Spleen (tissue), 11 donors: ENCODE data around the gene KHK. TPM values are rescaled to one million over a fixed set of nuclear protein-coding genes. Genes with fewer than 3 reads are reported as not detected.

Experiments used
- DNase-seq: peaks from one replicate; pipeline ENCODE4 v3.0.0-alpha.2; 2020
- H3K27ac ChIP-seq, 8 donors: fragments of 200-600 bp; sonication (generic) in 7 of 8; 1 replicate in 4 of 8; 2 replicates in 4 of 8; pipeline versions ENCODE4 v1.5.0 to v1.8.0; 2016 to 2021; ENCODE audit warnings: inconsistent platforms in 4 of 8, mild to moderate bottlenecking in 4 of 8, moderate library complexity in 1 of 8
- H3K27me3 ChIP-seq, 7 donors: fragments of 200-600 bp; sonication (generic) in 6 of 7; replicated peaks in 1 of 7; 1 replicate in 4 of 7; 2 replicates in 3 of 7; pipeline versions ENCODE4 v1.5.0 to v1.8.0; 2016 to 2021; ENCODE audit warnings: inconsistent platforms in 3 of 7, mild to moderate bottlenecking in 1 of 7
- H3K36me3 ChIP-seq, 6 donors: fragments of 200-600 bp; sonication (generic) in 5 of 6; 1 replicate in 4 of 6; 2 replicates in 2 of 6; pipeline versions ENCODE4 v1.5.0 to v1.8.0; 2016 to 2021; ENCODE audit warnings: inconsistent platforms in 2 of 6
- H3K4me1 ChIP-seq, 6 donors: fragments of 200-600 bp; sonication (generic) in 5 of 6; 1 replicate in 3 of 6; 2 replicates in 3 of 6; pipeline versions ENCODE4 v1.5.0 to v1.8.0; 2016 to 2021; ENCODE audit warnings: inconsistent platforms in 3 of 6
- H3K4me3 ChIP-seq, 8 donors: fragments of 200-600 bp; sonication (generic) in 7 of 8; 1 replicate in 4 of 8; 2 replicates in 4 of 8; pipeline versions ENCODE4 v1.5.0 to v1.8.0; 2016 to 2021; ENCODE audit warnings: inconsistent platforms in 4 of 8, mild to moderate bottlenecking in 4 of 8, moderate library complexity in 2 of 8
- H3K9me3 ChIP-seq, 8 donors: fragments of 200-600 bp; sonication (generic) in 7 of 8; 1 replicate in 4 of 8; 2 replicates in 4 of 8; pipeline versions ENCODE4 v1.5.0 to v1.8.0; 2016 to 2021; ENCODE audit warnings: inconsistent platforms in 4 of 8
- CTCF ChIP-seq, 11 experiments: fragments of 200-600 bp in 7 of 11; fragments of 450-650 bp in 4 of 11; sonication (generic) in 4 of 11; IDR thresholded peaks in 8 of 11; conservative IDR thresholded peaks in 3 of 11; 1 replicate in 7 of 11; 2 replicates in 4 of 11; pipeline versions ENCODE4 v1.4.0 to v1.8.0; 2016 to 2021; ENCODE audit warnings: antibody characterized with exemption in 11 of 11, inconsistent platforms in 4 of 11, mild to moderate bottlenecking in 1 of 11
- POLR2A ChIP-seq, 3 donors: fragments of 450-650 bp; IDR thresholded peaks; one replicate each; pipeline ENCODE4 v1.5.1; 2017; ENCODE audit warnings: antibody characterized with exemption in 3 of 3, mild to moderate bottlenecking in 1 of 3
- POLR2AphosphoS5 ChIP-seq, 3 donors: sonication (generic); formaldehyde crosslinking; IDR thresholded peaks; one replicate each; pipeline ENCODE4 v1.5.1; 2017; ENCODE audit warnings: antibody characterized with exemption in 3 of 3
- WGBS, 5 donors: extraction: QIAGEN DNeasy Blood & Tissue Kit in 3 of 5; methylation state at CpG; one replicate each; pipeline versions ENCODE4 v1.1.5 to v1.1.7; 2013 to 2018; 5-methylcytosine and 5-hydroxymethylcytosine counted together
- intact Hi-C: fragments of 100-400 bp; cut with DNase I; formaldehyde crosslinking; loops from one replicate; pipeline ENCODE4 v1.15.0; 2023; ENCODE audit warnings: low total_unique reads
- polyA plus RNA-seq, 3 donors: library from polyadenylated mRNA; stranded (reverse); fragments of 200-250 nt; gene quantifications; one replicate each; pipeline ENCODE4 v1.2.1, GENCODE V29; 2013
- total RNA-seq, 7 donors: library from RNA; depleted of rRNA in 3 of 7; stranded (reverse); fragments of >200 nt in 3 of 7; fragmentation: NEBNext Ultra II Directional in 4 of 7; extraction: Animal tissue kit (Norgen Biotek cat#: 25700) in 4 of 7; gene quantifications; one replicate each; pipeline versions ENCODE4 v1.1.0 to v1.2.1, GENCODE V29; 2016 to 2021
- donor health status: healthy with polysubstance abuse.
- donor health status: DM: no; HTN: no; CAD: no; lungs with moderate emphysema.
- donor health status: DM: no; HTN: no; CAD: no.
- donor health status: Bipolar disorder and iron deficiency.
- donor health status: healthy.
- donor health status: DM: no; HTN: no; CAD: no.
- donor health status: DM: yes; HTN: yes; CAD: no.

KHK gene
- total and polyA plus RNA-seq, 10 donors = 3.3 to 8.3 (median 4.0) TPM

- Histone ChIP-seq H3K27ac (peak overlapping the region; percentile 10 to 80 (median 74)), H3K4me1 (peaks cover 0 to 34% (median 24%) of the 10 kb centered on the region in 6 donors), H3K27me3 (no peaks in the 10 kb centered on the region), H3K4me3 (peak overlapping the region in 1 of 8 donors; percentile 25), H3K9me3 (no peaks in the 10 kb centered on the region), H3K36me3 (peaks cover under 1 to 64% (median 42%) of the 10 kb centered on the region in 6 donors)
- TF ChIP-seq POLR2A (IDR thresholded peaks at IDR 0.05) = no peak
- no peak for TF ChIP-seq CTCF (IDR thresholded peaks at IDR 0.05 in 8 of 11, conservative IDR thresholded peaks at IDR 0.05 in 3 of 11)
- peak in 2 of 3 donors; percentile 16 to 66 for TF ChIP-seq POLR2AphosphoS5 (IDR thresholded peaks at IDR 0.05)
- intact Hi-C loops = no loop called here
- peak; percentile 64 for DNase-seq
- WGBS, 5 donors = 52 to 71% (median 63%) methylated on average over 10 of the region's 10 CpGs
Measured at GRCh38 chr2:27042159-27042661, 44.4 kb upstream of the KHK start.

GRCh38 chr2:27042985-27043634 lies 43.5 kb upstream of the KHK start:
- peak overlapping the region in 7 of 8 donors; percentile 65 to 80 (median 75) for H3K27ac ChIP-seq
- H3K27me3 ChIP-seq = no peaks in the 10 kb centered on the region
- peak; percentile 19 for DNase-seq
- intact Hi-C loops = no loop called here
- peaks cover 0 to 55% (median 33%) of the 10 kb centered on the region in 6 donors for H3K36me3 ChIP-seq
- H3K9me3 ChIP-seq = no peaks in the 10 kb centered on the region
- TF ChIP-seq POLR2AphosphoS5 (IDR thresholded peaks at IDR 0.05) (peak in 1 of 3 donors; percentile 13), POLR2A (IDR thresholded peaks at IDR 0.05) (no peak), CTCF (IDR thresholded peaks at IDR 0.05 in 8 of 11, conservative IDR thresholded peaks at IDR 0.05 in 3 of 11) (no peak)
- peaks cover 0 to 34% (median 24%) of the 10 kb centered on the region in 6 donors for H3K4me1 ChIP-seq
- no peak overlapping the region for H3K4me3 ChIP-seq
- 89 to 95% (median 91%) methylated on average over 7 of the region's 7 CpGs for WGBS, 5 donors

DNA sequence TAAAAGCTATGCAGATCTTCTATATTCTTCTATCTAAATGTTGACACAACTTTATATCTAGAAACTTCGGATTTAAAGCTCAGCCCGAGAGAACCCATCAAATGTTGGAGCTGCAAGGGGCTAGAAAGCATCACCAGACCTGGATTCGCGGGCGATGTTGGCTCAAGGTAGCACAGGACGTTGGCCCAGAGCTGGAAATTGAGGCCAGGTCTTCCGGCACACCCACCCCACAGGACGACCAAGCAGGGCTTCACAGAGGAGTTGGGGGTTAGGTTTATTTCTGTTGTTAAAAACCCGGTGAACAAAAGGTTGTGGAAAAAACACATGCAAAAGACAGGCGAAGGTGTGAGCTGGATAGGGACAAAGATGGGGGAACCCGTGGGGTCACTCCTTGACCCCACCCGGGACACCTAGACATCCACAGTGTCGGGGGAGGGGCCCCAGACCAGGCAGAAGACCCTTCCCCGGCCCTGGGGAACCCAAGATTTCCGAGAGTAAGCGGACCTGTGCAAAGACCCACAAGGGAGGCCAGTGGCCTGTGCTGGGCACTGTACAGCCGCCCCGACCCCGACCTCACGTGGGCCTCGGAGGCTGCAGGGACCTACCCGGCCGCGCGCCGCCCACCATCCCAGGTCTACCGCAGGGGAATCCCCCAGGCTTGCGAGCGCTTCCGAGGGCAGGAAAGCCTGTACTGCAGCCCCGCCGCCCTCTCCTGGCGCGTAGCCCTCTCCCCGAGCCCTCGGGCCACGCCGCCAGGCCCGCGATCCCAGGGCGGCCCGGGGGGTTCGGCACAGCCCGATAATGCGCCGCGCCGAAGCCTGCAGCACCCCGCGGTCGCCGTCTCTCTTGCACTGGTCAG lies 36.9 kb upstream of the KHK start:
- peak overlapping the region; percentile 76 to 96 (median 93) for H3K27ac ChIP-seq

More for the DNA sequence above, 36.9 kb upstream of the KHK start:
- intact Hi-C loops = no loop called here
- DNase-seq = peak; percentile 91
- Histone ChIP-seq H3K36me3 (peaks cover 0 to 15% (median 6%) of the 10 kb centered on the region in 6 donors), H3K9me3 (no peaks in the 10 kb centered on the region), H3K4me1 (peaks cover 10 to 35% (median 22%) of the 10 kb centered on the region in 6 donors), H3K4me3 (peak overlapping the region; percentile 81 to 99 (median 86)), H3K27me3 (no peaks in the 10 kb centered on the region)
- TF ChIP-seq CTCF (IDR thresholded peaks at IDR 0.05 in 8 of 11, conservative IDR thresholded peaks at IDR 0.05 in 3 of 11) (no peak), POLR2AphosphoS5 (IDR thresholded peaks at IDR 0.05) (peak in 1 of 3 donors; percentile 71)
- 10 to 22% (median 13%) methylated on average over 29 to 52 of the region's 52 CpGs for WGBS, 5 donors
